ENCODE measurements around the gene TPPP. TPM values are rescaled to one million over a fixed set of nuclear protein-coding genes. Genes with fewer than 3 reads are reported as not detected.

The TPPP gene
- polyA plus RNA-seq, 1 donor: 9.2 TPM

- DNase-seq (ENCODE audit: low read depth): no peak
These were observed 68.3 kb downstream of the TPPP start for GRCh38 chr5:624951-625230.

DNA sequence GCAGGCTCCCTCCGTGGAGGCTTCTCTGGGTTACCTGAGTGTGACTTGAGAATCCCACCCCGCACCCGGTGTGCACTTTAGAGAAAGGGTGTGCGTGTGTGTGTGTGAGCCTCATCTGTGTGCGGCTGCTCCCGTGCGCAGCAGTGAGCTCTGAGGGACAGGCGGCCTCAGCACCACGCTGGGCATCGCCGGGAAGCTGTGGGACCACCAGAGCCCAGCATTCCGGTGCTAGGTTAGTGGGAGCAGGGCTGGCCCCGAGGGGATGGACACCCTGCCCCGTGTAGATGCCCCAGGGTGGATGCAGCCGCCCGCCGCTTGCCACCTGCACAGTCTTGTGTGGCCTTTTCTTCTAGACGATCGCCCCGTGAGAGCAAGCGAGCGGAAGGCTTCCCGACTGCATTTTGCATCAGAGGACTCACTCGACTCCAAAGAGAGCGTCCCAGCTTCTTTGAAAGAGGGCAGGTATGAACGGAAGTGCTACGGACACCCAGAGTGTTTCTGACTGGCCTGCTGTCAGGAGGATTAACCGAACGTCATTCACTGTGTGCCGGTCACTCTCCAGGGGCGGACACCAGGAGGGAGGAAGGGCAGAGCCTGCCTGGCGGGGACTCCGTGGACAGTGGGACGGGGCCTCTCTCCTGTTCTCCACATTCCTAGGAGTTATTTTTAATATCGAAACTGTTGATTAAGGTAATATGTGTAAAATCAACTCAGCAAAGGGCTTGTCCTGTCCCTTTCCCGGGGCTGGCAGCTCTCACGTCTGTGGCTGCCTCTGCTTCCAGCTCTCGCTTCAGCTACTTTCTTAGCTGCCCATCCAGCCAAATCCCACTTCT is 68.8 kb downstream of the TPPP start:
- DNase-seq (ENCODE audit: low read depth): no peak

- DNase-seq (ENCODE audit: low read depth): no peak
These were observed 69.6 kb downstream of the TPPP start for GRCh38 chr5:623531-623930.

DNA sequence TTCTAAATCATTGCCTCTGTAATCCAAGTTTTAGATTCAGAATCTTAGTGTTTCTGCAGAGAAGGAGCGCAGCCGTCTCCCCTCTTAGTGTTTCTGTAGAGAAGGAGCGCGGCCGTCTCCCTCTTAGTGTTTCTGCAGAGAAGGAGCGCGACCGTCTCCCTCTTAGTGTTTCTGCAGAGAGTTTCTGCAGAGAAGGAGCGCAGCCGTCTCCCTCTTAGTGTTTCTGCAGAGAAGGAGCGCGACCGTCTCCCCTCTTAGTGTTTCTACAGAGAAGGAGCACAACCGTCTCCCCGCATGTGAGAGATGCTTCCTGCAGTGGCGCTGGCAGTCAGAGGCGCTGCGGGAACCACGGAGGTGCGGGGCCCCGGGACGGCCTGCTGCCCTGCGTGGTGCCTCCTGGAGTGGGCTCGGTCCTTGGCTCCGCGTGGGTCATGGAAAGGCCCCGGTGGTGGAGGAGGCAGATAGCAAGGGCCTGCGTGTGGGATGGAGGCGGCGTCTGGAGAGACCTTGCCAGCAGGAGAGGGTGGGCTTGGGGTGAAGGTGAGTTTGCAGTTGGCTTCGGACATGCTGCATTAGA is 70.1 kb downstream of the TPPP start:
- DNase-seq (ENCODE audit: low read depth): no peak

GRCh38 chr5:622359-622758 is 70.8 kb downstream of the TPPP start:
- no peak for DNase-seq (ENCODE audit: low read depth)

GRCh38 chr5:621341-621761 is 71.8 kb downstream of the TPPP start:
- DNase-seq (ENCODE audit: low read depth): no peak

- no peak for DNase-seq (ENCODE audit: low read depth)
These were observed 72.5 kb downstream of the TPPP start for GRCh38 chr5:620586-621180.

GRCh38 chr5:620152-620551 is 73.0 kb downstream of the TPPP start:
- DNase-seq (ENCODE audit: low read depth): no peak

- no peak for DNase-seq (ENCODE audit: low read depth)
These were observed 73.7 kb downstream of the TPPP start for GRCh38 chr5:619444-619843.

- no peak for DNase-seq (ENCODE audit: low read depth)
These were observed 74.7 kb downstream of the TPPP start for GRCh38 chr5:618450-618849.

- no peak for DNase-seq (ENCODE audit: low read depth)
These were observed 75.3 kb downstream of the TPPP start for GRCh38 chr5:617896-618295.

DNA sequence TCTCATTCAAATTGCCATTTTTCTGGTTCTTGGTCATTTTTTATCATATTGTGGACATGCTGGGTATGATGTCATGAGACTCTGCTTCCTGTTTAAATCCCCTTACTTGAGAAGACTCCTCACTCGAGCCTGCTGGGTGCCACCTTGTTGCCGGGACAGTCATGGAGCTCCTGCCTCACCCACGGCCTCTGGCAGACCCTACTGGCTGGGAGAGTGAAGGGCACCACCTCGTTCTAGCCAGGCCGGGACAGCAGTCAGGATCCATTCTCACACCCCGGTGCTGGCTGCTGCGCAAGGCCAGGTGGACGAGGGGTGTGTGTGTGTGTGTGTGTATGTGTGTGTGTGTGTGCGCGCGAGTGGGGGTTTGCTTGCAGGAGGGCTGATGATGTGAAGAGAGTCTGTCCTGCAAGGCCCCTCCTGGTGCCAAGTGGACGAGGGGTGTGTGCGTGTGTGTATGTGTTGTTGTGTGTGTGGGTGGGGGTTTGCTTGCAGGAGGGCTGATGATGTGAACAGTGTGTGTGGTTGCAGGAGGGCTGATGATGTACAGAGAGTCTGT is 76.6 kb downstream of the TPPP start:
- DNase-seq (ENCODE audit: low read depth): no peak

DNA sequence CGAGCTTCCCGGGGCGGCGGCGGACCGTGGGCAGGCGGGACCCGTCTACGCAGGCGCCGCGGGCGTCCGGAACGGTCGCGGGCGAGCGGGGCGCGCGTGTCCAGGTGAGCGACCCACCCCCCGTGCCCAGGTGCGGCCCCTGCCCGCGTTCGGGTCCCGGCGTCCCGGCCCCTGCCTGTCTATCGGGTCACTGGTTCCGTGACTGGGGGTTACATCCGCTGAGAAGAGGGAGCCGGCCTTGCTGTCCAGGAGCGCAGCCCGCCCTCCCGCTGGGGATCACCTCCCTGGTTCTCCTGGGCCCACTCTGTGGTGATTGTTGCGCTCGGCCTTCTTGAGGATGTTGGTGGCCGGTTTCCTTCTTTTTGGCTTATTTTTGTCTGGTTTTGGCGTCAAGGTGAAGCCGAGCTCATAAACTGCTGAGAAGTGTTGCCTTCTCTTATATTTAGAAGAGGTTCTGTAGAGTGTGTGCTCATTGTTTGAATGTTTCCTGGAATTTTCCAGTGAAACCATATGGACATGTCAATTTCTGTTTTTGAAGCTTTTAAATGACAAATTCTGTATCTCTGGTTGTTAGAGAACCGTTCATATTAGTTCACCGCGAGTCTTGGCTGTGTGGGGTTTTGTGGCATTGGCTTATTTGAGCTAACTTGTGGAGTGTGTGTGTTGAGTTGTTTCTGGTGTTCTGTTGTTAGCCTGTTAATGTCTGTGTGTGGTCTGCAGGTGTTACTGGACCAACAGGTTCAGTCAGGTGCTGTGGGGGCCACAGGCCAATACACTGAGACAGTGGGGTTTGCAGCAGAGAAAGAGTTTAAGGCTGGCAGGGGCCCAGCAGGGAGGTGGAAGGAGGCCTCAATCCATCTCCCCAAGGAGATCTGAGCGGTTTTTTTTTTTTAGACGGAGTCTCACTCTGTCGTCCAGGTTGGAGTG is 80.4 kb downstream of the TPPP start:
- DNase-seq (ENCODE audit: low read depth): no peak

DNA sequence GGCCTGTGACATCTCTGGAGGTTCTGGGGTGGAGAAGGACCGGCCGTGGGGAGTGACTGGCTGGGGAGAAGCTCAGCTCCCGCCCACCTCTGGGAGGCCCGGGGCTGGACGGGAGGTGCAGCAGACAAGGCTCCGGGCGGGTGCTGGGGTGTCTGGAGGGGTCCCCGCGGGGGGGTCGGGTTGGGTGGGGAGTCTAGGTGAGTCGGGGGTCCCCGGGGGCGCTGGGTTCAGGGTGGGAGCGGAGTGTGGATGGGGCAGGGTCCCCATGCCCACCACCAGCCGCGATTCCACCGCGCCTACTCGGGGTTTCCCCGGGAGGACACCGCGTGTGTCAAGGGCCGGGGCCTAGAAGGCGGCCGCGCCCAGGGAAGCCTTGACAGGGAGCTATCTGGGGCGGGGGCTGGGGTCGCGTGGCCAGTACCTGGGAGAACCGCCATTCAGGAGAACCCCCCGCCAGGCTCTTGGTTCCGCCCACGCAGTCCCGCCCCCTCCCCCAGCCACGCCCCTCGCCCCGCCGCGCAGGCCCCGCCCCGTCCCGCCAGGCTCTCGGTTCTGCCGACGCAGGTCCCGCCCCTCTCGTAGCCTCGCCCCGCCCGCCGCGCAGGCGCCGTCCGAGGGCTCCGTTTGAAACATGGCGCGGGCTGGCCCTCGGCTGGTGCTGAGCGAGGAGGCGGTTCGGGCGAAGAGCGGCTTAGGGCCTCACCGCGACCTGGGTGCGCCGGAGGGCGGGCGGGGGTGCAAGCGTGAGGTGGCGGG is 81.2 kb downstream of the TPPP start, which contains the start of gene CEP72:
CEP72 (plus strand) TSS at position 610 of the 756 bp plus-strand sequence; CDS start at position 632, 22 bp downstream.
- DNase-seq (ENCODE audit: low read depth): peak; percentile 53

GRCh38 chr5:610744-611730 is 82.1 kb downstream of the TPPP start:
- DNase-seq (ENCODE audit: low read depth): no peak

- no peak for DNase-seq (ENCODE audit: low read depth)
These were observed 83.0 kb downstream of the TPPP start for GRCh38 chr5:610011-610743.
